ENCODE results near the gene PTH2. TPM values are rescaled to one million over a fixed set of nuclear protein-coding genes. Genes with fewer than 3 reads are reported as not detected.
"Not testable (repeated sequence)": the region's sequence is repeated elsewhere in the genome, so short reads cannot be mapped to it uniquely, and the experiment has no call there.

The PTH2 gene
- total and polyA plus RNA-seq, 2 donors from 2014 or later = not detected

DNA sequence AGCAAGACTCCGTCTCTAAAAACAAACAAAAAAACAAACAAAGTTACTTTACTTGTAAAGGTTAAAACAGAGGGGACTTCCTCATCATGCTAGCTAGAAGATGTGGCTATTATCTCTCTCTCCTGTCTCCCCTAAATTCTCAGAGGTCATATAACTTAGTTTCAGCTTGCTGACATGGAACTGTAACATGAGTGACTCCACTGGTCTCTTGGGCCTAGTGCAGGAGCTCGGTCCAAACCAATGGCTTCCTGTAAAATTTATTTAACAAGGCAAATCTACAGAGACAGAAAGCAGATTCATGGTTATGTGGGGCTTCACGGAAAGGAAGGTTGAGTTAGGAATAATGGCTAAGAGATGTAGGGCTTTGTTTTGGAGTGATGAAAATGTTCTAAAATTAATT lies 44.7 kb downstream of the PTH2 start:
- no peak for FAIRE-seq
- TF ChIP-seq, protein P1, sequence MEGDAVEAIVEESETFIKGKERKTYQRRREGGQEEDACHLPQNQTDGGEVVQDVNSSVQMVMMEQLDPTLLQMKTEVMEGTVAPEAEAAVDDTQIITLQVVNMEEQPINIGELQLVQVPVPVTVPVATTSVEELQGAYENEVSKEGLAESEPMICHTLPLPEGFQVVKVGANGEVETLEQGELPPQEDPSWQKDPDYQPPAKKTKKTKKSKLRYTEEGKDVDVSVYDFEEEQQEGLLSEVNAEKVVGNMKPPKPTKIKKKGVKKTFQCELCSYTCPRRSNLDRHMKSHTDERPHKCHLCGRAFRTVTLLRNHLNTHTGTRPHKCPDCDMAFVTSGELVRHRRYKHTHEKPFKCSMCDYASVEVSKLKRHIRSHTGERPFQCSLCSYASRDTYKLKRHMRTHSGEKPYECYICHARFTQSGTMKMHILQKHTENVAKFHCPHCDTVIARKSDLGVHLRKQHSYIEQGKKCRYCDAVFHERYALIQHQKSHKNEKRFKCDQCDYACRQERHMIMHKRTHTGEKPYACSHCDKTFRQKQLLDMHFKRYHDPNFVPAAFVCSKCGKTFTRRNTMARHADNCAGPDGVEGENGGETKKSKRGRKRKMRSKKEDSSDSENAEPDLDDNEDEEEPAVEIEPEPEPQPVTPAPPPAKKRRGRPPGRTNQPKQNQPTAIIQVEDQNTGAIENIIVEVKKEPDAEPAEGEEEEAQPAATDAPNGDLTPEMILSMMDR (IDR thresholded peaks at IDR 0.05; ENCODE audit: borderline replicate concordance, extremely low read depth, insufficient read depth) = no peak
- Histone ChIP-seq H3K9ac (ENCODE audit: low read length in 3 of 3) (no peak overlapping the region), H3K27me3 (ENCODE audit: control insufficient read depth, insufficient read depth, low read length) (no peaks in the 10 kb centered on the region), H3K9me3 (ENCODE audit: control insufficient read depth in 2 of 3, insufficient read depth in 1 of 3, low read length in 3 of 3) (no peaks in the 10 kb centered on the region), H3K27ac (ENCODE audit: low read depth in 2 of 2, low read length in 2 of 2) (no peak overlapping the region), H3K4me1 (ENCODE audit: control insufficient read depth in 2 of 3, insufficient read depth in 2 of 3, low read depth in 1 of 3, low read length in 3 of 3) (no peaks in the 10 kb centered on the region), H3K4me3 (ENCODE audit: low read length in 3 of 3) (no peak overlapping the region), H3K36me3 (ENCODE audit: control insufficient read depth in 2 of 3, insufficient read depth in 3 of 3, low read length in 3 of 3) (no peaks in the 10 kb centered on the region)
- DNase-seq = no peak
- intact Hi-C loops (cut with DNase I) = no loop called here

DNA sequence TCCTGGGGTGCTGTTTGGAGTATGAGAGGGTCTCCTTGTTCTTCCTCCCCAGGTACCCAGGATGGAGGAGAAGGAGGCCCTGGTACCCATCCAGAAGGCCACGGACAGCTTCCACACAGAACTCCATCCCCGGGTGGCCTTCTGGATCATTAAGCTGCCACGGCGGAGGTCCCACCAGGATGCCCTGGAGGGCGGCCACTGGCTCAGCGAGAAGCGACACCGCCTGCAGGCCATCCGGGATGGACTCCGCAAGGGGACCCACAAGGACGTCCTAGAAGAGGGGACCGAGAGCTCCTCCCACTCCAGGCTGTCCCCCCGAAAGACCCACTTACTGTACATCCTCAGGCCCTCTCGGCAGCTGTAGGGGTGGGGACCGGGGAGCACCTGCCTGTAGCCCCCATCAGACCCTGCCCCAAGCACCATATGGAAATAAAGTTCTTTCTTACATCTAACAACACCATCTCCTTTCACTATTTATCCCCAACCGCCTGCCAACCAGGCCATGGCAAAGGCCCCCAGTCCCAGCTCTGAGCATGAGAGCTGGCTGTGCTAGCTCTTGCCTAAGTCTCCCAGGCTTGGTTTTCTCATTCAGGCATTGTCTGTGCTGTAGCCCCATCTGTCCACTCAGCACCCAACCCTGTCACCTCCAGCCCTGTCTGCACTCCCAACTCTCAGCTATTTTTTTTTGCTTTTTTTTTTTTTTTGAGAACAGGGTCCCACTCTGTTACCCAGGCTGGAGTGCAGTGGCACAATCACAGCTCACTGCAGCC lies 48.4 kb downstream of the PTH2 start:
- H3K4me1 ChIP-seq (ENCODE audit: control insufficient read depth in 2 of 3, insufficient read depth in 2 of 3, low read depth in 1 of 3, low read length in 3 of 3) = no peaks in the 10 kb centered on the region
- no peak for FAIRE-seq
- no peak for DNase-seq
- TF ChIP-seq, protein P1 (IDR thresholded peaks at IDR 0.05; ENCODE audit: borderline replicate concordance, extremely low read depth, insufficient read depth) = no peak
- no peak overlapping the region for H3K9ac ChIP-seq (ENCODE audit: low read length in 3 of 3)
- no peaks in the 10 kb centered on the region for H3K9me3 ChIP-seq (ENCODE audit: control insufficient read depth in 2 of 3, insufficient read depth in 1 of 3, low read length in 3 of 3)
- intact Hi-C loops (cut with DNase I) = no loop called here
- H3K27ac ChIP-seq (ENCODE audit: low read depth in 2 of 2, low read length in 2 of 2) = no peak overlapping the region
- H3K4me3 ChIP-seq (ENCODE audit: low read length in 3 of 3) = no peak overlapping the region
- H3K36me3 ChIP-seq (ENCODE audit: control insufficient read depth in 2 of 3, insufficient read depth in 3 of 3, low read length in 3 of 3) = no peaks in the 10 kb centered on the region
- H3K27me3 ChIP-seq (ENCODE audit: control insufficient read depth, insufficient read depth, low read length) = no peaks in the 10 kb centered on the region

GRCh38 chr19:49373174-49373573 lies 50.1 kb downstream of the PTH2 start:
- H3K4me1 ChIP-seq (ENCODE audit: control insufficient read depth in 2 of 3, insufficient read depth in 2 of 3, low read depth in 1 of 3, low read length in 3 of 3); H3K27me3 ChIP-seq (ENCODE audit: control insufficient read depth, insufficient read depth, low read length); FAIRE-seq: not testable (repeated sequence)

More at GRCh38 chr19:49373174-49373573, 50.1 kb downstream of the PTH2 start:
- H3K27ac ChIP-seq (ENCODE audit: low read depth in 2 of 2, low read length in 2 of 2); H3K9me3 ChIP-seq (ENCODE audit: control insufficient read depth in 2 of 3, insufficient read depth in 1 of 3, low read length in 3 of 3); H3K4me3 ChIP-seq (ENCODE audit: low read length in 3 of 3); DNase-seq; intact Hi-C loops (cut with DNase I); H3K36me3 ChIP-seq (ENCODE audit: control insufficient read depth in 2 of 3, insufficient read depth in 3 of 3, low read length in 3 of 3); H3K9ac ChIP-seq (ENCODE audit: low read length in 3 of 3): not testable (repeated sequence)

Other genes starting within 250 kb of the PTH2 start
- 3.7 TPM for gene SLC6A16, start 98.2 kb downstream of the PTH2 start, total RNA-seq
- 1.5 TPM for gene SLC6A16, start 98.2 kb downstream of the PTH2 start, polyA plus RNA-seq (ENCODE audit: insufficient read depth, low read depth, low replicate concordance)
- 35.7 TPM for gene CD37, start 88.0 kb downstream of the PTH2 start, total RNA-seq
- 3.8 TPM for gene CD37, start 88.0 kb downstream of the PTH2 start, polyA plus RNA-seq (ENCODE audit: insufficient read depth, low read depth, low replicate concordance)
- 30.2 TPM for gene TEAD2, start 61.0 kb downstream of the PTH2 start, total RNA-seq
- 15.7 TPM for gene TEAD2, start 61.0 kb downstream of the PTH2 start, polyA plus RNA-seq (ENCODE audit: insufficient read depth, low read depth, low replicate concordance)
- gene DKKL1, start 59.6 kb downstream of the PTH2 start, total RNA-seq = 0.57 TPM
- 0.95 TPM for gene DKKL1, start 59.6 kb downstream of the PTH2 start, polyA plus RNA-seq (ENCODE audit: insufficient read depth, low read depth, low replicate concordance)
- gene KASH5, start 35.2 kb downstream of the PTH2 start, total RNA-seq = not detected
- not detected for gene KASH5, start 35.2 kb downstream of the PTH2 start, polyA plus RNA-seq (ENCODE audit: insufficient read depth, low read depth, low replicate concordance)
- not detected for gene GFY, start 1.9 kb upstream of the PTH2 start, total RNA-seq
- gene GFY, start 1.9 kb upstream of the PTH2 start, polyA plus RNA-seq (ENCODE audit: insufficient read depth, low read depth, low replicate concordance) = not detected
- 1.4 TPM for gene SLC17A7, start 18.1 kb upstream of the PTH2 start, total RNA-seq
- 0.45 TPM for gene SLC17A7, start 18.1 kb upstream of the PTH2 start, polyA plus RNA-seq (ENCODE audit: insufficient read depth, low read depth, low replicate concordance)
- gene PIH1D1, start 28.4 kb upstream of the PTH2 start, total RNA-seq = 74.0 TPM
- gene PIH1D1, start 28.4 kb upstream of the PTH2 start, polyA plus RNA-seq (ENCODE audit: insufficient read depth, low read depth, low replicate concordance) = 97.2 TPM
- 31.8 TPM for gene ALDH16A1, start 29.8 kb upstream of the PTH2 start, total RNA-seq
- gene ALDH16A1, start 29.8 kb upstream of the PTH2 start, polyA plus RNA-seq (ENCODE audit: insufficient read depth, low read depth, low replicate concordance) = 26.8 TPM
- gene FLT3LG, start 50.8 kb upstream of the PTH2 start, total RNA-seq = 12.5 TPM
- gene FLT3LG, start 50.8 kb upstream of the PTH2 start, polyA plus RNA-seq (ENCODE audit: insufficient read depth, low read depth, low replicate concordance) = 7.4 TPM
- 2,090 TPM for gene RPL13A, start 64.2 kb upstream of the PTH2 start, total RNA-seq
- 3,309 TPM for gene RPL13A, start 64.2 kb upstream of the PTH2 start, polyA plus RNA-seq (ENCODE audit: insufficient read depth, low read depth, low replicate concordance)
- 1,449 TPM for gene RPS11, start 73.0 kb upstream of the PTH2 start, total RNA-seq
- gene RPS11, start 73.0 kb upstream of the PTH2 start, polyA plus RNA-seq (ENCODE audit: insufficient read depth, low read depth, low replicate concordance) = 3,462 TPM
- 235 TPM for gene FCGRT, start 89.2 kb upstream of the PTH2 start, total RNA-seq
- gene FCGRT, start 89.2 kb upstream of the PTH2 start, polyA plus RNA-seq (ENCODE audit: insufficient read depth, low read depth, low replicate concordance) = 317 TPM
- 18.4 TPM for gene RCN3, start 104.6 kb upstream of the PTH2 start, total RNA-seq
- 27.5 TPM for gene RCN3, start 104.6 kb upstream of the PTH2 start, polyA plus RNA-seq (ENCODE audit: insufficient read depth, low read depth, low replicate concordance)
- gene NOSIP, start 157.1 kb upstream of the PTH2 start, total RNA-seq = 52.8 TPM
- 122 TPM for gene NOSIP, start 157.1 kb upstream of the PTH2 start, polyA plus RNA-seq (ENCODE audit: insufficient read depth, low read depth, low replicate concordance)
- 14.9 TPM for gene PRRG2, start 157.9 kb upstream of the PTH2 start, total RNA-seq
- 17.6 TPM for gene PRRG2, start 157.9 kb upstream of the PTH2 start, polyA plus RNA-seq (ENCODE audit: insufficient read depth, low read depth, low replicate concordance)
- 27.4 TPM for gene PRR12, start 167.7 kb upstream of the PTH2 start, total RNA-seq
- 4.9 TPM for gene PRR12, start 167.7 kb upstream of the PTH2 start, polyA plus RNA-seq (ENCODE audit: insufficient read depth, low read depth, low replicate concordance)
- 92.3 TPM for gene RRAS, start 216.7 kb upstream of the PTH2 start, total RNA-seq
- 140 TPM for gene RRAS, start 216.7 kb upstream of the PTH2 start, polyA plus RNA-seq (ENCODE audit: insufficient read depth, low read depth, low replicate concordance)
- 69.0 TPM for gene SCAF1, start 218.8 kb upstream of the PTH2 start, total RNA-seq
- gene SCAF1, start 218.8 kb upstream of the PTH2 start, polyA plus RNA-seq (ENCODE audit: insufficient read depth, low read depth, low replicate concordance) = 18.1 TPM
- gene IRF3, start 242.4 kb upstream of the PTH2 start, total RNA-seq = 84.9 TPM
- gene IRF3, start 242.4 kb upstream of the PTH2 start, polyA plus RNA-seq (ENCODE audit: insufficient read depth, low read depth, low replicate concordance) = 64.5 TPM
- 14.4 TPM for gene BCL2L12, start 242.5 kb upstream of the PTH2 start, total RNA-seq
- gene BCL2L12, start 242.5 kb upstream of the PTH2 start, polyA plus RNA-seq (ENCODE audit: insufficient read depth, low read depth, low replicate concordance) = 13.5 TPM